Left renal pelvis (tissue), 4 donors: ENCODE data around the gene PPM1K. TPM values are rescaled to one million over a fixed set of nuclear protein-coding genes. Genes with fewer than 3 reads are reported as not detected.

ENCODE experiments used
- DNase-seq, 4 donors: peaks; one replicate each; pipeline ENCODE4 v3.0.0-alpha.2; 2013; ENCODE audit warnings: low read depth in 4 of 4, low spot score in 3 of 4
- polyA plus RNA-seq, 4 donors: library from polyadenylated mRNA; unstranded; fragments of 120-200 nt; gene quantifications; one replicate each; pipeline ENCODE4 v1.2.1, GENCODE V29; 2013; ENCODE audit not compliant: insufficient read length in 4 of 4

PPM1K gene
- polyA plus RNA-seq, 4 donors: 14.6 to 20.5 (median 17.7) TPM

DNA sequence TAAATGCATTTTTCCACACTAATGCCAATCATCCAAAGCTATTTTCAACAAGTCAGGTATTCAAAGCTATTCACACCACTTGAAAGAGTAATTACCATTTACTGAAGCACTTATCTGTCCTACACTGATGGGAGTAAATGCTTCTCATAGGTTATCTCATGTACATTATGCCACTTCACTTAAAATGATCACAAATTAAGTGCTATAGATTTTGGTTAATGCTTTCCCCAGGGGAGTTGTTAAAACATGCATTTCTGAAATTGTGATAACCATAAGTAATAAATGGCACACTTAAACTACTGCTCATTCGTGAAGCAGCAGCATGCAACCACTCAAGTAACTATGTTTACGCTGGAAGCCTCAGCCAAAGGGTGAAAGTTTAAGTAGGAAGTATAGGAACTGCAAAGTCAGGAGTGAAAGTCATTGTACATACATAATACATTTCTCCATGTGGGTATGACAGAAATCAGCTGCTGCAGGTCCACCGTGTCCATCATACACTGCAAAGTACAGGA lies 6.6 kb downstream of the PPM1K start:
- DNase-seq: no peak

DNA sequence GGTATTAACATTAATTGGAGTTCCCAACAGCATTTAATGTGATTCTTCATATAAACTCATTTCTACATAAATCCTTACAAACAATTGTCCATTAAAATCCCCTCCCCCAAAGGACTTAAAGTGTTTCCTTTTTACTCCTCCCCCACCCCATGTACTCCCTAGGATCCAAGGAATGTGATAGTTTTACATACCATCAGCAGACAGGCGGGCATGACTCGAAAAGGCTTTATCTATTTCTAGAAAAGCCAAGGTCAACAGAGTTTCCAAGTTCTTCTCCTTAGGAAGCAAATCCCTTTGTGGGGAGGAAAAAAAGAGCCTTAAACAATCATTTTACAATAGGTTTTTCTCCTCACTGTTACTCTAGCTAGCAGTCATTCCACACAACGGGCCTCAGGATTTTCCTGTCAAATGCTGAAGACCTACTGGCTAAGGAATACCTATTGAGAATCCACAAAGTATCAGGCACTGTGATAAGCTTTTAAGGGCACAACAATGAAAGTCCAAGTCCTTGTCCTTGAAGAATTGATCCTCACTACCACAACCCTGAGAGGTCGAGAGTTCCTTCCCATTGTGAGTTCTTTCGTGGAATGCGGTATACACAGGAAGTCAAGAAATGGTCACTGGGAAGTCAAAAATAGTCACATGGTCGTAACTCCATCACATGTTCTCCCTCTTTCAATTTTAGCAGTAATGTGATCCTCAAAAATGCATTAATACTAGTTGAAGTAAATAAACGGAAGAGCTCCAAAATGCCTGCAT lies 7.2 kb downstream of the PPM1K start:
- no peak for DNase-seq

DNA sequence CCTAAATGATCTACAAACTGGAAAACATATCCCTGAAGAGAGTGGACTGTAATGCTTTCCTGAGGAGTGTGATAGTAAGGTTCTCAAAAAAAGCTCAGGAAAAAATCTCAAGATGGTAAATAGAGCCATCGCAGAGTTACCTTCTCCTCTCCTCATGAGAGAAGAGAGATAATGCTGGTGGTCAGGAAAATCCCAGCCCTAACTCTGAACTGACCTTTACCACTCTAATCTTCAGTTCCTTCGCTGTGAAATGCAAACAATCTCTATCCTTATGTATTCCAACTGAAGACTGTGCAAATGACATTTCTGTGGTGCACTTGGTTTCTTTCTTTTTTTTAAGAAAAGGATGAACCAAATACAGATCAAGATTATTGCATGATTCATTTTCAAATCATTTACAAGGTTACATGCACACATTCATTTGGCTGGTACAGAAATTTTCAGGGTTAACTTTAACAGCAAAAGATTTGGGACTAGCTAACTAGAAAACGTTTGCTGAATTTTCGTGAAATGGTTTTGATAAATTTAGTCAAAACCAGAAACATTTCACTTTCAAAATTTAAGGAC lies 8.3 kb downstream of the PPM1K start:
- DNase-seq: no peak

DNA sequence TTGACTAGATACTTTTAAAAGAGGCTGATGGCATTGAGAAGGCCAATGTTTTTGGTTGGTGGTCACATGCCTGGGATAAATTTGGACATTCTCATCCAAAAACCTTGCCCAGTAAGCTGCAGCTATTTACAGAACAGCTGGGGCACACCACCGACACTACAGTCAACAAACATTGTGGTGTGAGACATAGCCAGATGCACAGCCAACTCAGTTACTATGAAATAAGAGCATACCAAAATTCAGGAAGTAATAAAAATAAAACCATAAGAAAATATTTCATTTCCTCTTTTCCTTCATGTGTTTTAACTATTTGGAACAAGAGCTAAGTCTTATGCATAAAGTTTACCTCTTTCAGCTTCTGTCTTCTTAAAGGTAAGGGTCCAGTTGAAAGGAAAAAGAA lies 8.8 kb downstream of the PPM1K start:
- DNase-seq: no peak

DNA sequence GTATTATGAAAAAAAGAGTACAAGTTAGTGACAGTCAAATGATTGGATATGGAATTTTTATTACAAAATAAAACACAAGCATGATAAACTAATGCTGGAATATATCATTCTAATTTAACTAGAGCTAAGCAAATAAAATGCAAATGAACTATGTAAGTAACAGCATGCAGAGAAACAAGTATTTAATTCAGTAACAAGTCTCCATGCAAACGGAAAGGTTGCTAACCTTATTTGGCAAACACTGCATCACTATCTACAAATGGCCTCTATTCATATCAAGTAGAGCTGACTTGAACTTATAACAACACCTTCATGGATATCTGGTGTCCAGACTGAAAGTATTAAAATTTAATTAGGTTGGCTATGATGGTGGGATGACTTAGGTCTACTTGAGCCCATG lies 15.4 kb downstream of the PPM1K start:
- no peak for DNase-seq

DNA sequence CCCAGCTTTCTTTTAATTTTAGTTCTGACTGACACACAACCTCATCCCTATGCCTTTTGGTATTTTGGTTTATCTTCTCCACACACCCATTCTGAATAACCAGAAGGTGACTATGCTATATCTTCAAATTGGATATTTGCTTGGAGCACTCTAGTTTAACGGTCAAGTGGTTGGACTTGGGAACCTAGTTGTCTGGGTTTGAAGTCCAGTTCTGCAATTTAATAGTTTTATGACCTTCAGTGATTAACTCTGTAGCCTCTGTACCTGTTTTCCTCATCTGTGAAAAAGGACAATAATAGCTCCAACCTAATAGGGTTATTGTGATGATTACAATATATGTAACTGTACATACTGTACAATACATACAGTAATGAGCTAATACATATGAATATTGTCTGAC lies 20.0 kb downstream of the PPM1K start:
- no peak for DNase-seq

DNA sequence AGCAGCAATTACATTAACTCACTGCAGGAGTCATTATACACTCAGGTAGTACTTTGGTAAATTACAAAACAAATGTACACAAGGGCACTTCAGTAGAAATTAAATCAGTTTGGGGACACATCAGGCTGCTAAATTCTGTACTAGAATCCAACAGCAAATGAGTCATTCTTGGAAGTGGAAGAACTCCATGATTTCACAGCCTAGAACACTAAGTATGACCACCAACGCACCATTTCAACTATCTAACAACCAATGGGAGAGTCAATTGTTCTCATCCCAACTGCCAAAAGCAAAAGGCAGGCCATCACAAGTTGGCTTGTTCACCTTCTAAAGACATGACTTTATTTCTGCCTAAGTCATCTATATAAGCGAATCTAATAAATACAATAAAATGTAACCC lies 26.6 kb downstream of the PPM1K start:
- no peak for DNase-seq

DNA sequence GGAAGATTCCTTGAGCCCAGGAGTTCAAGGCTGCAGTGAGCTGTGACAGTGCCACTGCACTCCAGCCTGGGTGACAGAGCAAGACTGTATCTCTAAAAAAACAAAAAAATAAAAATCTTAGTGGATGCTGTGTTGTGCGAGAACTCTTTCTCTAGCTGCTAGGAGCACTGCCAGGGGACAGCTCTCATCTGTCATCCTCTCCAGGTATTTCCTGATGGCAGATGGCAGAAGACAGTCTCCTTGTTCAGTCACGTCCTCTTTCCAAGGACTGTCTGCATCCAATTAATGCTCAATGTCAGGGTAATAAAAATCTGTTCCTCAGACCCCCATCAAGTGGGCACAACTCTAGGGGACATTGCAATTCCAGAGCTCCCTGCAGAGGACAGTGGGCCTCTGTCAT lies 29.2 kb downstream of the PPM1K start:
- DNase-seq: no peak

DNA sequence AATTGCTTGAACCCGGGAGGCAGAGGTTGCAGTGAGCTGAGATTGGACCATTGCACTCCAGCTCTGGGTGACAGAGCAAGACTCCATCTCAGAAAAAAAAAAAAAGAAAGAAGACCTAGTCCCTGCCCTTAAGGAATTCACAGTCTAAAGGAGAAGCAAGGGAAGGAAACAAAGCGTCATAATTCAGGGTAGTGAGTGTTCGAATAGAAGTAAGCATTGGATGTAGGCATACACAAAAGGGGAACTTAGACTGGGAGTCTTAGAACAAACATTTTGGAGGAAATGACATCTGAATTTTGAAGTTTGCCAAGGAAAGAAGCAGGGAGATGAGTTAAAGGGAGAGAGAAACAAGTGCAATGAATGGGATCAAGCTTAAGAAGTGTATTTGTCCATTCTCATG lies 32.4 kb downstream of the PPM1K start:
- DNase-seq: no peak

DNA sequence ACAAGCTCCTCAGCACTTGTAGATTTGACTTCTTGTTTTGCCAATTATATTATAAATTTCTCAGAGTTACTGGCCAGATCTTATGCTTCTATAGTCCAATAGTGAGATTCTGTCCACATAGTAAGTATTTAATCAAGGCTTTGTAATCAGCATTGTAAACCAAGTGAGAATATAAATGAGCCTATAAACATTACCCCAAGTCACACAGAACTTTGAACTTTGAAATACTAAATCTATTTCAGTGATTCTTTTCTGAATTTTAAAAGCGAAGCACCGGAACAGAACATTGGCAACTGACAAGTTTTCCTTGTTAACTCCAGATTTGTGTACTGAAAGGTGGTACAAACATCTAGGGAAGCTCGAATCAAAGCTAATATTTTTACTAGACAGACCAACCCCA lies 37.2 kb downstream of the PPM1K start:
- no peak for DNase-seq

DNA sequence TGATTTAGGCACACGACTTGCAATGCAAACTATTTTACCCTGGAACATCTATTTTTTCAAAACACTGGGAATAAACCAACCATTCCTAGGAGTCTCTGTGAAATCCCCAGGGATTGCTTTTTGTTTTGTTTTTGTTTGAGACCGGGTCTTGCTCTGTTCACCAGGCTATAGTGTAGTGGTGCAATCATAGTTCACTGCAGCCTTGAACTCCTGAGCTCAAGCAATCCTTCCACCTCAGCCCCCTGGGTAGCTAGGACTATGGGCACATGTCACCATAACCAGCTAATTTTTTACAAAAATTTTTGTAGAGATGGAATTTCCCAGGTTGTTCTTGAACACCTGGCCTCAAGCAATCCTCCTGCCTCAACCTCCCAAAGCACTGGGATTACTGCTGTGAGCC lies 37.8 kb downstream of the PPM1K start:
- DNase-seq: no peak

DNA sequence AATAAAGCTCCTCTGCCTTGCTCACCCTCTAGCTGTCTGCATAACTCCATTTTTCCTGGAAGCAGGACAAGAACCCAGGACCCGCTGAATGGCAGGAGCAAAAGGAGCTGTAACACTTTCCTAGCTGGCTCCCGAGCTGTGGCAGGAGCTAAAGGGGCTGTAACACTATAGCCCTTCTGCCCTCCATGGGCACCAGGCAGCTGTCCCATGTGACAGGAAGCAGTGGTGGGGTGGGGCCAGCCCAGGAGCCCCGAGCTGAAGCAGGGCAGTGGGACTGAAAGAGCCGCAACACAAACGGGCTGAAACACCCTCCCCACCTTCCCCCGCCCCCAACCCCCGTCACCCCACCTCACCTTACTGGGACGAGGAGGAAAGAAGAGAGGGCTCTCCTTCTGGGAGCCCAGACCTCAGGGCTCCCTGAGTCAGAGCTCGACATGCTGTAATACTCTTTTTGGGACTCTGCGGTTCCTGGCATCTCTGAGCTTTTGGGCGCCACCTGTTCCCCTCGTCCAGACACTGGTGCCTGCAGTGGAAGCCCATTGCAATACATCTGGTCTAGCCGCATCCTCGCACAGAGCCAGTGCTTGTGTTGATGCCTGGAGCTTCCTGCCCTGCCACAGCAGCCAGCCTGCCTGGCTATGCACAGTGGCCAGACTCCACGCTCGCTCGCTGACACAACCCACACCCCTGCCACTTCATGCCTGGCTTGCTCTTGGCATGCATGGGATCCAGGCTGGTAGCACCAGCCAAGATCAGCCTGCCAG lies 39.4 kb downstream of the PPM1K start:
- no peak for DNase-seq

DNA sequence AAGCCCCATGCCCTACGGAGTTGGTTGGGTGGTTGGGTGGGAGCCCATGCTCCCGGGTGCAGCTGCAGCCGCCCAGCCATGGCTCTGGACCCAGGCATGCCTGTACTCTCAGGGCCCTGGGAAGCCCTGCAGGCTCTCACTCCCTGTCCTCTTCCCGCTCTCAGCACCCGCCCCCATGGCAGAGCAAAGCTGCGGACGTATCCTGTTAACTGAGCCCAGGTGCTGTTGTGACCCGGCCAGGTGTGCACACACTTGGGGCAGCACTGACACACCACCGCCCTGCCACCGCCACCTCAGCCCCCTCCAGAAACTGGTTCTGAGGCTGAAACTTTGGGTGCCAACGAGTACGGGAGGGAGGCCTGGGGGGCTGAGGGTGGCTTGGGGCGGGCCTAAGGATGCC lies 40.3 kb downstream of the PPM1K start:
- DNase-seq: no peak

DNA sequence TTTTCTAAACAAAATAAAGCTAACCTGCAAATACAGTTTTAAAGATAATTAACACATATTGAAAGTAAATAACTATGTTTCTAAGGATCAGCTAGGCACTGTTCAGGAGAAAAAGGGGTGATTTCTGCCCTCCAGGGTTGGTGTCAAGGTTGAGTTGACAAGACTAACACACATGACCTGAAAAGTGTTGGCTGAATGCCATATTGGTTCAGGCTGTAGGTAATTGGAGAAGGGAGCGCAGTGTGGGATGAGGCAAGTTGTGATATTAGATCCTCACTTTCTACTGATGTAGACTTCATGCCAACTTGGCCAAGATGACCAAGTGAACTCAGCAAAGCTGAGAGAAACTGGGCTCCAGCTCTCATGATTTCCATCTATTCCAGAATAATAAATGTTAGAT lies 42.2 kb downstream of the PPM1K start:
- no peak for DNase-seq

DNA sequence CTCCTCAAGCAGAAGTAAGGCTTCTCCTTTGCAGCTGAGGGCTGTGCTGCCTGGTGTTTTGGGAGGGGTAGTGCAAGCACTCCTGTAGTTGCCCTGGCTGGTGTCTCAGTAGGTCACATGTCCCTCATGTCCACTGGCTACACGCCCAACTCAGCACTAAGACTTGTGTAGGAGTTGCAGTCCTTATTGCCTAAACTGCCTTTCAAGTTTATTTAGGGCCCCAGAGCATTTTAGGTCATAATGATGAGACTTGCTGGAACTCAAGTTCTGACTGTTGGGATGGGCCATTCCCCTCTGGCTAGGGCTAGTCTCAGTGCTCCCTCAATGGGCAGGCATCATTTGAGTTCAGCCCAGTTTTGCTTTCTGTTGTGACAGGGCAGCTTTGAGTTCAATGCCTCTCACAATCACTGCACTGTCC lies 44.1 kb downstream of the PPM1K start:
- no peak for DNase-seq

DNA sequence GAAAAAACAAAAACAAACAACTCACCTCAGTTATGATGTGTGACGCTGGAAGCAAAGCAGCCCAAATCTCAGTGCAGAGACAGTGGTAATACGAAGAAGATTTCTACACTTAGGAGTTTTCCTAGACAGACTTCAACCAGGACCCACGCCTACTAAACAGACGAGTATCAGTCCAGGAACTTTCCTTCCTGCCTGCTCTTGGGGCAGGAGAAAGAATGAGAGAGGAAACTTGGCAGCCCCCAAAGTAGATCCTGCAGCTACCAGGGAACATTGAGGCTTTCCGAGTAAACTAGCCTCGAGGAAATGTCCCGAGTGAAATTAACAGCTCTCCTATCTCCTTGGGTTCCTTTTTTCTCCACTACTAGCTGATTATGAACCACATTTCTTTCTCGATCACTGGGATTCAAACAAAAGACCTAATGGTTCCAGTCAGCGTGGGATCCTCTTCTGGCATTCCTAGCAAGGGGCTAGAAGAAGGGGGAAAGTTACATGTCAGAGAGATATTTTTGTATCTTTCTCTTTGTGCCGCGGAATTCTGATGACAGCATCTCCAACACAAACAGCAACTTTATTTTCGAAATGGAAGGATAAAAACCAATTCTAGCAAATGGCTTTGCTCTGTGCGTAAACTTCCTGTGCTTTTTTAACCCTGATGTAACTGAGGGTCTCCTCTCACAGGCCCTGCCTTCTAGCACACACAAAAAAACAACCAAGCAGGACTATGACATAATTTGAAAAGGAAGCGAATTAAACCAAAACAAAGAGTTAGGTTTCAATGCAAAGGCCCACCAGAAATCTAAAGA lies 53.2 kb downstream of the PPM1K start:
- DNase-seq: no peak

DNA sequence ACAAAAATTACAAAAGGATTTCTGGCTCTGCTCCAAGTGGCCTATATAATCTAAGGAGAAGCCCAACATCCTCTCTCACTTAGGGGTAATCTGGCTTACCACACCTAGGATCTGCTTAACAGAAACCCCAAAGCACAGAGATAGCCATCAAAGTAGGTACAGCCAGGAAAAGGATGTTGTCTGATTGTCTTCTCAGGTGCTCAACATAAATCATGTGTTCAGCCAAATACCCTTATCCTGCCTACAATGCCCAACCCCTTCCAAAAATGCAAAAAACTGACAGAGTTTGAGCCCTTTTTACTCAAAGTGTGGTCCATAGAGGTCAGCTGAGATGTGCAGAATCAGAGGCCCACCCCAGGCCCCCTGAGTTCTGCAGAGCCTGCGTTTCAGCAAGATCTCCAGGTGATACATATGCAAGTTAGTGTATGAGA lies 53.9 kb downstream of the PPM1K start:
- DNase-seq: no peak

DNA sequence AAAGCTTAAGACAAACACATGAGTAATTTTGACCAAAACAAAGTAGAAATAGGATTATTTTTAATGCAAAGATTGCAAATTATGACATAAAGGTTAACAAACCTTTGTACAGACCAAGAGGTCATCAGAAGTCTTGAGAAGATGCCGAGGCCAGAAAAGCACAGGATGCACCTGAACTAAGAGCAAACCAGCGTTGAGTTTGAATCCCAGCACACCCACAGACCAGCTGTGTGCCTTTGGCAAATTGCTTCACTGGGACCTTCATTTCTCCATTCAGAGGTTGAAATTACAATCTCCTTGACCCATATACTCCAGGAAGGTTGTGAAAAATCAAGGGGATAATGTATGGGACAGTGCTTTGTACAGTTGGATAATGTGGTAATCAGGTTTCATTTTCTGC lies 56.6 kb downstream of the PPM1K start:
- no peak for DNase-seq

DNA sequence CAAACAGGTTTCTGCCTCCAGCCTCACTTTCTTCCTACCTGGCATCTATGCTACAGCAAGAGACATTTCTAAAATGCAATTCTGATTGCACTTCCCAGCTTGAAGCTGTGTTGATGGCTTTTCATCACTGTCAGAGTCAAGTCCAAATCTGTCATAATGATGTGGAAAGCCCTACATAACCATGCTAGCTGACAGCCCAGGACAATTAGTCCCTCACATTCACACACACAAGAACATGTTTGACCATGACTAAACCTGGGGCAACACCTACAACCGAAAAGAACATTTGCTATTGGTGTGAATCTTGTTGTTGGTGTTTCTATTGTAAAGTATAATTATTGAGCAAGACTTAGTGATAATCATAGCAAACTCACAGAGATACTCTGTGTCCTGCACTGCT lies 58.2 kb downstream of the PPM1K start:
- DNase-seq: no peak

DNA sequence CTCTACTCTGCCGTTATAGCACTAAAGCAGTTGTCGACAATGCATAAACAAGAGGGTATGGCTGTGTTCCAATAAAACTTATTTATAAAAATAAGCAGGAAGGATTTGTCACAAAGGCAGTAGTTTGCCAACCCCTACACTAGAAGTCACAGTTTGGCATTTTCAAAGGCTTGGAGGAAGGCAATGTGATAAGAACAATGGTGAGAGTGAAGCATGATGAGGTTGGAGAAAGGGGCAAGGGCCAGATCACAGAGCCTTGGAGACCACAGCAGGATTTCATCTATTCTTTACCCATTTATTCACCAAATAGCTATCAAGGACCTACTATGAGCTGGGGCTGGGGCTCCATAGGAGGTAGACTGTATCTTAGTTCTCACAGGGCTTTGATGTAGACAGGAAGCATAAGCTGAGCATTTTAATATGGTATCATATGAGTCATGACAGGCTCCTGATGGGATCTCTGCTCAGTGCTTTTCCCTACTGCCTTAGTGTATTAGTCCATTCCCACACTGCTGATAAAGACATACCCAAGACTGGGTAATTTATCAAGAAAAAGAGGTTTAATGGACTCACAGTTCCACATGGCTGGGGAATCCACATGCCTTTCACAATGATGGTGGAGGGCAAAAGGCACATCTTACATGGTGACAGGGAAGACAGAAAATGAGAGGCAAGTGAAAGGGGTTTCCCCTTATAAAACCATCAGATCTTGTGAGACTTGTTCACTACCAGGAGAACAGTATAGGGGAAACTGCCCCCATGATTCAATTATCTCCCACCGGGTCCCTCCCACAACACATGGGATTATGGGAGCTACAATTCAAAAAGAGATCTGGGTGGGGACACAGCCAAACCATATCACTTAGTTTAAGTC lies 58.9 kb downstream of the PPM1K start:
- DNase-seq: no peak
